ENCODE results near the gene KRT16.
"Not testable (repeated sequence)": the region's sequence is repeated elsewhere in the genome, so short reads cannot be mapped to it uniquely, and the experiment has no call there.

Gene KRT16

DNA sequence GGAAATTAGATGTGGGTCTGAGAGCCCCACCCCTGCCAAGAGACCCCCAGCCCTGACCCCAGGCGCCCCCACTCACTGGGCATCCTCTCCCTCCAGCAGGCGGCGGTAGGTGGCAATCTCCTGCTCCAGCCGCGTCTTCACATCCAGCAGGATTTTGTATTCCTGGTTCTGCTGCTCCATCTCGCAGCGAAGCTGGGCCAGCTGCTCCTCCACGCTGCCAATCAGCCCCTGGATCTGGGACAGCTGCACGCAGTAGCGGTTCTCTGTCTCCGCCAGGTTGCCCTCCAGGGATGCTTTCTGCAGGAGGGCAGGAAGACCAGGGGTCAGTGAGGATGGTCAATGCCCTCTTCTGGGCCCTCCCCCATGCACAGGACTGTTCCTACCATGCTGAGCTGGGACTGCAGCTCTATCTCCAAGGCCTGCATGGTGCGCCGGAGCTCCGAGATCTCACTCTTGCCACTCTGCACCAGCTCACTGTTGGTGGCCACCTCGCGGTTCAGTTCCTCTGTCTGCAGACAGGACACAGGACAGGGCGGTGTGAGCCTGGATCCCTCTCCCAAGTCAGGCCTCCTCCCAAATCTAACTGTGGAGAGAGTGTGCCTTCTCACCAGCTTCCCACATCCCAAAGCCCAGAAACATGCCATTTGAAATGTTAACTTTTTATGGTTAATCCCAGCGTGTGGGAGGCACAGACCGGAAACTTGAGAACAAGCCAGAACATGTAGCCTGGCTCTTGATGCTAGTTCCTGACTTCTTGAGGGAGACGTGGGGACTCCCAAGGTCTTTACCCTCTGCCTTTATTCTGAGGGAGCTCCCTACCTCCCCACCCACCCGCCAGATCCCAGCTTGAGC is 8.2 kb upstream of the KRT16 start:
- Histone ChIP-seq H3K4me1 (ENCODE audit: insufficient read depth, insufficient read length) (peaks cover 41% of the 10 kb centered on the region), H3K9me3 (ENCODE audit: insufficient read depth, low read length) (no peaks in the 10 kb centered on the region), H3K27me3 (ENCODE audit: insufficient read depth, insufficient read length) (no peaks in the 10 kb centered on the region), H3K9ac (ENCODE audit: insufficient read length, low read depth) (no peak overlapping the region), H3K4me3 (ENCODE audit: insufficient read length, low read depth) (no peak overlapping the region), H3K36me3 (ENCODE audit: insufficient read depth, insufficient read length, low read length) (no peaks in the 10 kb centered on the region)
- TF ChIP-seq YY1 (IDR thresholded peaks at IDR 0.05; ENCODE audit: insufficient read depth, insufficient read length): no peak
- no peak for TF ChIP-seq SUZ12 (IDR thresholded peaks at IDR 0.05; ENCODE audit: extremely low read depth, insufficient read depth, insufficient read length)
- no peak for TF ChIP-seq ZNF274 (IDR thresholded peaks at IDR 0.05; ENCODE audit: low read depth, low read length)
- no peak for DNase-seq (ENCODE audit: low read depth, low spot score)

DNA sequence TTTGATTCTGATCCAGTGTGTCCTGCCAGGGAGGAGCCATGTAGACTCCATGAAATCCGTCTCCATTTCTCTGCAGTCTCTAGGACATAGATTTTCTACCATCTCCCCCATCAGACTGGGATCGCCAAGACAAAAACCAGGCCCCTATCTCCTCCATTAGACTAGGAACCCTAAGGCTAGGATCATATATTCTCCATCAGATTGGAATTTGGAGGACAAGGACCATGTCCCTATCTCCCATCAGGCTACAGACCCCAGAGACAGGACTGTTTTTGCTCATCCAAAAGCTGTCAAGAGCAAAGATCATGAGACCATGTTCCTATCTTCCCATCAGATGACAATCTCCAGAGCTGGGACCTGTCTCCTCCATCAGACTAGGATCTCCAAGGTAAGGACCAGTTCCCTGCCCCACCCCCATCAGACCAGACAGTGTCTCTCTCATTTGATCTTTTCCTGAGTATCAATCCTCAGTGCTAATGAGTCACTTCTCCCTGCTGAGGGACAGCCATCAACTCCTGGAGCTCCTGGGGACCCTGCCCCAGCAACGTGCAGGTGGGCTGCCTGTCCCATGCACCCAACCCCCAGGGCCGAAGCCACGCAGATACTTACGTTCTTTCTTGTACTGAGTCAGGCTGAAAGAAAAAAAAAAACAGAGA is 7.5 kb upstream of the KRT16 start:
- not testable (repeated sequence) for H3K27me3 ChIP-seq (ENCODE audit: insufficient read depth, insufficient read length); H3K36me3 ChIP-seq (ENCODE audit: insufficient read depth, insufficient read length, low read length); H3K9ac ChIP-seq (ENCODE audit: insufficient read length, low read depth); DNase-seq (ENCODE audit: low read depth, low spot score); H3K9me3 ChIP-seq (ENCODE audit: insufficient read depth, low read length); H3K4me3 ChIP-seq (ENCODE audit: insufficient read length, low read depth)
- H3K4me1 ChIP-seq (ENCODE audit: insufficient read depth, insufficient read length): peaks cover 43% of the 10 kb centered on the region

GRCh38 chr17:41619036-41619926 is 6.7 kb upstream of the KRT16 start:
- no peaks in the 10 kb centered on the region for H3K9me3 ChIP-seq (ENCODE audit: insufficient read depth, low read length)
- TF ChIP-seq SUZ12 (IDR thresholded peaks at IDR 0.05; ENCODE audit: extremely low read depth, insufficient read depth, insufficient read length) (no peak), YY1 (IDR thresholded peaks at IDR 0.05; ENCODE audit: insufficient read depth, insufficient read length) (no peak), ZNF274 (IDR thresholded peaks at IDR 0.05; ENCODE audit: low read depth, low read length) (no peak)
- no peaks in the 10 kb centered on the region for H3K36me3 ChIP-seq (ENCODE audit: insufficient read depth, insufficient read length, low read length)
- H3K4me1 ChIP-seq (ENCODE audit: insufficient read depth, insufficient read length): peaks cover 41% of the 10 kb centered on the region
- no peak overlapping the region for H3K9ac ChIP-seq (ENCODE audit: insufficient read length, low read depth)
- no peaks in the 10 kb centered on the region for H3K27me3 ChIP-seq (ENCODE audit: insufficient read depth, insufficient read length)
- no peak for DNase-seq (ENCODE audit: low read depth, low spot score)
- H3K4me3 ChIP-seq (ENCODE audit: insufficient read length, low read depth): no peak overlapping the region

DNA sequence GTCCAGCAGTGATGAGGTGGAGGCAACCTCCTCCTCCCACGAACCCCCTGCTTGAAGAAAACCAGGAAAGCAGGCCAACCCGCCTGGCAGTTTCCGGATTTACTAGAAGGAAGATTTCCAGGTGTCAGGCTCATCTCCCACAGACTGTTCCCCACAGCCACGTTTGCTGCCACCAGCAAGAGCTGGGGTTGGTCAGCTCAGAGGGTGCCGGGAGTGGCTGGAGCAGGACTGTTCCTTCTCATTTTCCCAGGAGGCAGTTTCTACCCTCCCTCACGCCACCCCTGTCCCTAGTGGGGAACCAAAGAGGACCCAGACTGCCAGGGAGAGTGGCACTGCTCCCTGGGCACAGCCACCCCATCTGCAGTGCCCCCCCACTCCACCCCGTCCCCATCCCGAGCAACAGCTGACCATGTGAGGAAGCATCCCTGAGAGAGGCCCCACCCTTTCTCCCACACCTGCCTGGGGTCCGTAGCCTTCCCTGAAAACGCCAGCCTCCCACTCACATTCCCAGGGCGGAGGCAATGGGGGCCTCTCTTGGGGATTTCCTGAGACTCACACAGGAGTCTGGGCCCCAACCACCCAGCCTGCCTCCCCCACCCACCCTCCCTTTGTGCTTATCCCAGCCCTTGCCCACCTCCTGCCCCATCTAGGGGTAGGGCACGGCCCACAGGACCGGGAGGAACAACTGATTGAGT is 5.9 kb upstream of the KRT16 start:
- Histone ChIP-seq H3K4me1 (ENCODE audit: insufficient read depth, insufficient read length) (peaks cover 34% of the 10 kb centered on the region), H3K27me3 (ENCODE audit: insufficient read depth, insufficient read length) (no peaks in the 10 kb centered on the region), H3K9ac (ENCODE audit: insufficient read length, low read depth) (no peak overlapping the region), H3K36me3 (ENCODE audit: insufficient read depth, insufficient read length, low read length) (no peaks in the 10 kb centered on the region), H3K4me3 (ENCODE audit: insufficient read length, low read depth) (no peak overlapping the region), H3K9me3 (ENCODE audit: insufficient read depth, low read length) (no peaks in the 10 kb centered on the region)
- no peak for TF ChIP-seq ZNF274 (IDR thresholded peaks at IDR 0.05; ENCODE audit: low read depth, low read length)
- no peak for TF ChIP-seq SUZ12 (IDR thresholded peaks at IDR 0.05; ENCODE audit: extremely low read depth, insufficient read depth, insufficient read length)
- TF ChIP-seq YY1 (IDR thresholded peaks at IDR 0.05; ENCODE audit: insufficient read depth, insufficient read length): no peak
- DNase-seq (ENCODE audit: low read depth, low spot score): no peak

- no peak overlapping the region for H3K9ac ChIP-seq (ENCODE audit: insufficient read length, low read depth)
- no peaks in the 10 kb centered on the region for H3K9me3 ChIP-seq (ENCODE audit: insufficient read depth, low read length)
- H3K27me3 ChIP-seq (ENCODE audit: insufficient read depth, insufficient read length): no peaks in the 10 kb centered on the region
- DNase-seq (ENCODE audit: low read depth, low spot score): no peak
- H3K4me3 ChIP-seq (ENCODE audit: insufficient read length, low read depth): no peak overlapping the region
- H3K36me3 ChIP-seq (ENCODE audit: insufficient read depth, insufficient read length, low read length): no peaks in the 10 kb centered on the region
- peaks cover 33% of the 10 kb centered on the region for H3K4me1 ChIP-seq (ENCODE audit: insufficient read depth, insufficient read length)
- TF ChIP-seq SUZ12 (IDR thresholded peaks at IDR 0.05; ENCODE audit: extremely low read depth, insufficient read depth, insufficient read length) (no peak), YY1 (IDR thresholded peaks at IDR 0.05; ENCODE audit: insufficient read depth, insufficient read length) (no peak), ZNF274 (IDR thresholded peaks at IDR 0.05; ENCODE audit: low read depth, low read length) (no peak)
Measured at GRCh38 chr17:41617698-41618097, 5.1 kb upstream of the KRT16 start.

- TF ChIP-seq ZNF274 (IDR thresholded peaks at IDR 0.05; ENCODE audit: low read depth, low read length): no peak
- TF ChIP-seq SUZ12 (IDR thresholded peaks at IDR 0.05; ENCODE audit: extremely low read depth, insufficient read depth, insufficient read length): no peak
- no peaks in the 10 kb centered on the region for H3K36me3 ChIP-seq (ENCODE audit: insufficient read depth, insufficient read length, low read length)
- H3K9ac ChIP-seq (ENCODE audit: insufficient read length, low read depth): no peak overlapping the region
- peaks cover 34% of the 10 kb centered on the region for H3K4me1 ChIP-seq (ENCODE audit: insufficient read depth, insufficient read length)
- DNase-seq (ENCODE audit: low read depth, low spot score): no peak
- H3K9me3 ChIP-seq (ENCODE audit: insufficient read depth, low read length): no peaks in the 10 kb centered on the region
- no peak overlapping the region for H3K4me3 ChIP-seq (ENCODE audit: insufficient read length, low read depth)
- no peaks in the 10 kb centered on the region for H3K27me3 ChIP-seq (ENCODE audit: insufficient read depth, insufficient read length)
Measured at GRCh38 chr17:41617136-41617535, 4.6 kb upstream of the KRT16 start.

DNA sequence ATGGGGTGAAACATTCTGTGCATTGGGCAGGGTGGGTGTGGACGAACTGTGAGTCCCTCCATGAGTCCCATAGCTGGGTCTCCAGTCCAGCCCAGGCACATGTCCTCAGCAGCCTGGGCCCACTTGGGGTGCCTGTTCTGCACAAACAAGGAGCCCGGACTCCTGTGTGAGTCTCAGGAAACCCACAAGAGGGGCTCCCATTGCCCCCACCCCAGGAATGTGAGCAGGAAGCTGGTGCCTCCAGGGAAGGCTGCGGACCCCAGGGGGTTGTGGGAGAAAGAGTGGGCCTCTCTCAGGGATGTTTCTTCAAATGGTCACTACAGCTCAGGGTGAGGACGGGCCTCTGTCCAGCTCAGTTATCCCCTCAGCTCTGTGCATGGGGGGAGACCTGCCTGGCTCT is 3.9 kb upstream of the KRT16 start:
- not testable (repeated sequence) for H3K27me3 ChIP-seq (ENCODE audit: insufficient read depth, insufficient read length); H3K9me3 ChIP-seq (ENCODE audit: insufficient read depth, low read length); DNase-seq (ENCODE audit: low read depth, low spot score); H3K36me3 ChIP-seq (ENCODE audit: insufficient read depth, insufficient read length, low read length); H3K9ac ChIP-seq (ENCODE audit: insufficient read length, low read depth); H3K4me3 ChIP-seq (ENCODE audit: insufficient read length, low read depth)
- H3K4me1 ChIP-seq (ENCODE audit: insufficient read depth, insufficient read length): peaks cover 34% of the 10 kb centered on the region

All from NT2/D1 (cell line).